ENCODE data around the gene ENO1.
A peak's percentile ranks its signal among the peaks of the same experiment; 100 is the strongest.
"Not testable (repeated sequence)": the region's sequence is repeated elsewhere in the genome, so short reads cannot be mapped to it uniquely, and the experiment has no call there.

Gene ENO1

DNA sequence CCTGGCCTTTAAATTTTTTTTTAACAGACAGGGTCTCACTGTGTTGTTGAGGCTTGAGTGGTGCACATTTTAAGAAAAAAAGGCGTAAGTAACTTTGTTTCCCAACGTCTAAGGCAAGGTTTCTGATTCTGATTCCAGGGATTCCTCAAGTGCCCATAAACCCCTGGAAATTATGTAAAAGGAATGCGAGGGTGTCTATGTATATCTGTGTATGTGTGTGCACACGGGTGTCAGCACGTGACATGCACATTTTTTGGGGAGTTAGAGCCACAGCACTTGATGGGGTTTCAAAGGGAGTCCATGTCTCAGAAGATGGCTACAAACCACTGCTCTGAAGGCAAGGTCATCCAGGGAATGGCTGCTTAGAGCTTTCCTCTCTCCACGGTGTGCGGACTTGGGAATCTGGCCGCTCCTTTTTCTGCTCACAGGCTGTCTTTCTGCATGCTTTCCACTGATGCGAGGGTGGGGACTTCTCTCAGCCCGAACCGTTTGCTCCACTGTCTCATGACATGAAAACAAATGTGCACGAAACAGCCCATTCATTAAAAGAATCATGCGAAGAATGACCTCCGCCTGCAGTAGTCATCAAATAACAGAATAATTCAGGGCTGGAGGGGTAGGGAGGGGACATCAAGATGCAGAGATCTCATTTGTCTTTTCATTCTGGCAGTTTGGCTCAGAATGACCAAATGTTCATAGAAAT, 42.4 kb downstream of the ENO1 start:
- Histone ChIP-seq H3K9me3 (no peaks in the 10 kb centered on the region), H3K36me3 (replicated peaks) (no peaks in the 10 kb centered on the region), H3K4me3 (no peak overlapping the region), H3K4me1 (no peaks in the 10 kb centered on the region), H3K27me3 (ENCODE audit: low read depth) (no peaks in the 10 kb centered on the region)
- in situ Hi-C loops (cut with MboI; ENCODE audit: low sequenced_read_pairs) = no loop called here
- DNase-seq (ENCODE audit: low spot score in 2 of 2) = no peak

DNA sequence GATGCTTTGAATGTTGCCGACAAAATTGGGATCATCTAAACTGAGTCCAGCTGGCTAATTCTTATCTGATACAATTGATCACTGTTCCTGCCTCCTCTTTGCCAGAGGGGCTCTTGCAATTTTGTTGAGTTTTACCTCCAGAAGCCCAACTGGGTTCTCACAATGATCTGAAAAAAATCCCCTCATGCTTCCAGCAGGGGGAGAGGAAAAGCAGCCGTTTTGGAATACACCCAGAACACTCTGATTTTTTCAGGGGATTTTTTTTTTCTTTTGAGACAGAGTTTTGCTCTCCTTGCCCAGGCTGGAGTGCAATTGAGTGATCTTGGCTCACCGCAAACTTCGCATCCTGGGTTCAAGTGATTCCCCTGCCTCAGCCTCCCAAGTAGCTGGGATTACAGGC, 47.1 kb downstream of the ENO1 start:
- no peak for DNase-seq (ENCODE audit: low spot score in 2 of 2)
- Histone ChIP-seq H3K27me3 (ENCODE audit: low read depth) (no peaks in the 10 kb centered on the region), H3K36me3 (replicated peaks) (no peaks in the 10 kb centered on the region), H3K4me3 (no peak overlapping the region), H3K9me3 (no peaks in the 10 kb centered on the region), H3K4me1 (no peaks in the 10 kb centered on the region)
- in situ Hi-C loops (cut with MboI; ENCODE audit: low sequenced_read_pairs) = no loop called here

DNA sequence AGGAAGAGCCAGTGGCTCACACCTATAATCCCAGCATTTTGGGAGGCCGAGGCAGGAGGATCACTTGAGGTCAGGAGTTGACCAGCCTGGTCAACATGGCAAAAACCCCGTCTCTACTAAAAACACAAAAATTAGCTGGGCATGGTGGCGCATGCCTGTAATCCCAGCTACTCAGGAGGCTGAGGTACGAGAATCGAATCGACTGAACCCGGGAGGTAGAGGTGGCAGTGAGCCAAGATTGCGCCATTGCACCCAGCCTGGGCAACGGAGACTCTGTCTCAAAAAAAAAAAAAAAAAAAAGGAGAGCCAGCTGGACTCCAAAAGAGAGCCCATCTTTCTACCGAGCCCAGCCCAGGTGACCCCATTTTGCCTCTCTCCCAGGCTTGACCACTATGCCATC, 47.8 kb downstream of the ENO1 start:
- H3K27me3 ChIP-seq (ENCODE audit: low read depth); in situ Hi-C loops (cut with MboI; ENCODE audit: low sequenced_read_pairs); H3K36me3 ChIP-seq (replicated peaks); H3K4me3 ChIP-seq; DNase-seq (ENCODE audit: low spot score in 2 of 2); H3K9me3 ChIP-seq; H3K4me1 ChIP-seq: not testable (repeated sequence)

DNA sequence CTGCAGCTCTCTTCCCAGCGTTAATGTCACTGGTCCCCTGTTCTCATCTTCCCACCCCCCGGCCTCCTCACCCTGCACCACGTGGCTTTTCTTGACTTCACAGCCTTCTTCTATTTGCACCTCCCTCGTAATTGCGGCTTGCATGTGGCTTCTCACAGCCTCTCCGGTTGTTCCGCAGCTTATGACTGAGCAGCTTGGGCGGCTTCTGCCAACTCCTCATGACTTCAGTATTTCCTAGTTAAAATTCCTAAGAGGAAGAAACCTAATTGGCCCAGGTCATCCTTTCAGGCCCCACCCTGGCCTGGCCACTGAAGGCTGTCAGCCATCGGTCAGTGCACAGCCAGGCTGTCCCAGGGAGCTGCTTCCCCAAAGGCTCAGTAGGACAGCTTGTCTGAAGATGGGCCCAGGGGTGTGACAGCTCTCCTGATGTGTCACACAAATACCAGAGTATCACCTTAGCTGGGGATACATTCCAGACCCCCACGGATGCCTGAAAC, 52.5 kb downstream of the ENO1 start:
- in situ Hi-C loops (cut with MboI; ENCODE audit: low sequenced_read_pairs) = no loop called here
- Histone ChIP-seq H3K4me3 (no peak overlapping the region), H3K36me3 (replicated peaks) (no peaks in the 10 kb centered on the region), H3K4me1 (peaks cover 11% of the 10 kb centered on the region), H3K27me3 (ENCODE audit: low read depth) (no peaks in the 10 kb centered on the region), H3K9me3 (no peaks in the 10 kb centered on the region)
- no peak for DNase-seq (ENCODE audit: low spot score in 2 of 2)

DNA sequence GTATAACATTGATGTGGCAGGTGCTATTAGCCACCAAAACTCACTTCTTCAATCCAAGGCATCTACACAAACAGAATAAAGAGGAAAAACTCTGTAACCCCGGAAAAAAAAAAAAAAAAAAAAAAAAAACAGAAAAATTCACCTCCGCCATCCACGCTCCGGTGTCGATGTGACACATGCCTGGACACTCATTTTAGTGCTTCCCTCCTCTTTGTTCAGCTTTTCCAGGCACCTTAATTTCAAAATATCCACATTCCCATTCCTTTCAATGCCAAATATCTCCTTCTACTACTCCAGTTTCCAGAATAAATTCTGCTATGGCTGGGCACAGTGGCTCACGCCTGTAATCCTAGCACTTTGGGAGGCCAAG, 55.2 kb downstream of the ENO1 start:
- H3K9me3 ChIP-seq = no peaks in the 10 kb centered on the region
- no peak for DNase-seq (ENCODE audit: low spot score in 2 of 2)
- no peaks in the 10 kb centered on the region for H3K36me3 ChIP-seq (replicated peaks)
- H3K4me1 ChIP-seq = peaks cover 15% of the 10 kb centered on the region
- no peaks in the 10 kb centered on the region for H3K27me3 ChIP-seq (ENCODE audit: low read depth)
- in situ Hi-C loops (cut with MboI; ENCODE audit: low sequenced_read_pairs) = no loop called here
- H3K4me3 ChIP-seq = no peak overlapping the region

DNA sequence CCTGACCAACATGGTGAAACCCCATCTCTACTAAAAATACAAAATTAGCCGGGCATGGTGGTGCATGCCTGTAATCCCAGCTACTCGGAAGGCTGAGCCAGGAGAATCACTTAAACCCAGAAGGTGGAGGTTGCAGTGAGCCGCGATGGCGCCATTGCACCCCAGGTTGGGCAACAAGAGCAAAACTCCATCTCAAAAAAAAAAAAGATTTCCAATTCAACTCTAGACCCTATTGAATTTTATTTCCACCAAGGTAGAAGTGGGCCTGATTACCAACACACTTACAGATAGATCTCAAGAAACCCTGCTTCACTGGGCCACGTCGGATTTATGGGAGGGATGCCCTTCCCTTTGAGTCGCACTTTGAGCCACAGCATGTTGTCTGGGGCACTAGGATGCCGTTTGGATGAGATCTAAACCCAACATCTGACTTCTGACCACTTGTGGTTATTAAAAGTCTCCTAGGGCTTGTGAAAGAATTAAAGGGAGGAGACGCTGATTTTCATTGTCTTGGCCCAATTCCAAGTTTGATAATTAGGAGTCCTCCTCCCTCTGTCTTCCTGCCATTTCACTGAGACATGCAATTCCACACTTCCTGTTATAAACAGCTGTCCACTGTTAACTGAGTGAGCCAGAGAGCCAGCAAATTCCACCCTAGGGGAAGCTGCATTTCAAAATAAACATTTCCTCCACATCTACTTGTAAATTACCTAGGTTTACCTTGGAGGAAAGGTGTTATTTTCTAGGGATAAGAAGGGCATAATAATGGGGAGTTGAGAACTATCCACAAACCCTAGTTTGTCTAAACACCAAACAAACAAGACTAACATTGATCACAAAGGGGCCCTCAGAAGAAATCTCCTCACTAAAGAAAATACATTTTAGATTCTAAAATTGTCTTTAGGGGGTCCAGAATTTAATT, 55.9 kb downstream of the ENO1 start:
- Histone ChIP-seq H3K27me3 (ENCODE audit: low read depth) (no peaks in the 10 kb centered on the region), H3K9me3 (no peaks in the 10 kb centered on the region), H3K36me3 (replicated peaks) (no peaks in the 10 kb centered on the region), H3K4me3 (no peak overlapping the region), H3K4me1 (peaks cover 17% of the 10 kb centered on the region)
- in situ Hi-C loops (cut with MboI; ENCODE audit: low sequenced_read_pairs) = no loop called here
- DNase-seq (ENCODE audit: low spot score in 2 of 2) = no peak

DNA sequence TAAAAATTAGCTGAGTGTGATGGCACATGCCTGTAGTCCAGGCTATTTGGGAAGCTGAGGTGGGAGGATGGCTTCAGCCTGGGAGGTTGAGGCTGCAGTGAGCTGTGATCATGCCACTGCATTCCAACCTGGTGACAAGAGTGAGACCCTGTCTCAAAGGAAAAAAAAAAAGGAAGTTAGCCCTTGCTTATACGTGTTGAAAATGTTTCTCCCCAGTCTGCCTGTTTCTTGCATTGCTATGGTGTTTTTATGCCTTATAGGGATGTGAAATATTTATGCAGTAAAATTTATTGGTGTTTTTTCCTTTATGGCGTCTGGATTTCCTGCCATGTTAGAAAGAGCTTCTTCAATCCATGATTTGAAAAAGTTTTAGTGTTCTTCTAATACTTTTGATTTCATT, 57.4 kb downstream of the ENO1 start:
- in situ Hi-C loops (cut with MboI; ENCODE audit: low sequenced_read_pairs) = no loop called here
- H3K9me3 ChIP-seq = no peaks in the 10 kb centered on the region
- DNase-seq (ENCODE audit: low spot score in 2 of 2) = no peak
- peaks cover 17% of the 10 kb centered on the region for H3K4me1 ChIP-seq
- no peaks in the 10 kb centered on the region for H3K27me3 ChIP-seq (ENCODE audit: low read depth)
- H3K36me3 ChIP-seq (replicated peaks) = no peaks in the 10 kb centered on the region
- H3K4me3 ChIP-seq = no peak overlapping the region

DNA sequence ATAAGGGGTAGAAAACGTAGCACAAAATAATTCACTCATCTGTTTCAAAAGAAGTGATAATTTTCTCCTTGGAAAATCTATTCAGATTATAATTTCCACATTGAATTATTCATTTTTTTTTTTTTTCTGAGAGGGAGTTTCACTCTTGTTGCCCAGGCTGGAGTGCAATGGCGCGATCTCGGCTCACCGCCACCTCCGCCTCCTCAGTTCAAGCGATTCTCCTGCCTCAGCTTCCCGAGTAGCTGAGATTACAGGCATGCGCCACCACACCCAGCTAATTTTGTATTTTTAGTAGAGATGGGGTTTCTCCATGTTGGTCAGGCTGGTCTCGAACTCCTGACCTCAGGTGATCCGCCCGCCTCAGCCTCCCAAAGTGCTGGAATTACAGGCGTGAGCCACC, 59.7 kb downstream of the ENO1 start:
- peaks cover 34% of the 10 kb centered on the region for H3K4me1 ChIP-seq
- H3K36me3 ChIP-seq (replicated peaks); in situ Hi-C loops (cut with MboI; ENCODE audit: low sequenced_read_pairs); H3K27me3 ChIP-seq (ENCODE audit: low read depth); H3K4me3 ChIP-seq; H3K9me3 ChIP-seq; DNase-seq (ENCODE audit: low spot score in 2 of 2): not testable (repeated sequence)

DNA sequence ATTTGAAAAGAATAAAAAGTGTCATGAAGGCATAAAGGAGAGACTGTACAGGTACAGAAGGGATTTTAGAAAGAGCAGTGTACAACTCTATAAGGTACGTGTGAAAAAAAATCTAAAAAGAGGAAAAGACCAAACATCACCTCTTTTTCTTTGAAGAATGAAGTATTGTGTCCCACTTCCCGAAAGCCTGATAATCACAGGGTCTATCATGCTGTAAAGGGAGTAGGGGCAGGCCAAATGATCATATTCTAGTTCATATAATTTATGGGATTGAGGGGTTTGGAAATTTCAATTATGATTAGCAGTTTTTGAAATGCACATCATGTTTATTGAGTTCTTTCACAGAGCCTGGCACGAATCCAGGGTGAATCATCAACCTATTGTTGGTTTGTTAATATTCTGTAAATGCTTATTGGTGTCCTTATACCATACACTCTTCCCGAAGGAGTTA, 60.1 kb downstream of the ENO1 start:
- peaks cover 34% of the 10 kb centered on the region for H3K4me1 ChIP-seq
- no peaks in the 10 kb centered on the region for H3K27me3 ChIP-seq (ENCODE audit: low read depth)
- in situ Hi-C loops (cut with MboI; ENCODE audit: low sequenced_read_pairs) = no loop called here
- H3K9me3 ChIP-seq = no peaks in the 10 kb centered on the region
- peak in 1 of 2 experiments; percentile 72 for DNase-seq (ENCODE audit: low spot score in 2 of 2)
- H3K36me3 ChIP-seq (replicated peaks) = no peaks in the 10 kb centered on the region
- H3K4me3 ChIP-seq = peak overlapping the region; percentile 56

DNA sequence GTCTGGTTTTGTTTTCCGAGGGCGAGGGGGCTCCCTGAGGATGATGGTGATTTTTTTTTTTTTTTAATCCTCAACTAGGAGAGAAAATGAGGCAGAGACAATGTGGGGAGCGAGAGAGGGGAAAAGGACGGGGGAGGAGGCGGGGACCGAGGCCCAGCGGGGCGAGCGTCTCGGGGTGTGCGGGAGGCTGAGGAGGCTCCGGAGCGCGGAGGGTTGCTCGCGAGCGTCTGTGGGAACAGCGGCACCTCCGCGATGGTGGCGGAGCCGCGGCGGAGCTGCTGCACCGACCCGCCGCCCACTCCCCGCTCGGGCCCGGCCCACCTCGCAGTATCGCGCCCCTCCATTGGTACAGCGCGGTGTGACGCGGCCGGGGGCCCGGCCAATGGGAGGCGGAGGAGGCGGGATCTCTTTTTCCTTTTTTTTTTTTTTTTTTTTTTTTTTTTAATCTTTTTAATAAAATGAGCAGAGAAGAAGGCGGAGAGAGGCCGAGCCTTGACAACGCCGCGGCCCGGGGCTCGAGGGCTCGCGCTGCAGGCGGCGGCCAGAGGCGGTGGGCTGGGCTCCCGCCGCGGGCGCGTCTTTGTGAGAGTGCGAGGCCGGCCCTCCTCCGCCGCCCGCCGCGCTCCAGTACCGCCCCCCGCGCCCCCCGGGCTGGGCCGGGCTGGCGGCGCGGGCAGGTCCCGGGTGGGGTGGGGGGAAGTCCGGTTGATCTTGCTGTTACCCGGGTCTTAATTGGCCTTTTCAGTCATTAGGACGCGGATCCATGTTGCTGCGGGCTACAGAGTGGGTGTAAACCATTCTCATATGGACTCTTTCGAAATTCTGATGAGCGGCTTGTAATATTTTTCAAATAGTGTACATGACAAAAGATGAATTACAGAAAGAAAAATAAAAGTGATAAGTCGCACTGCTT, 60.8 kb downstream of the ENO1 start, which contains the start of gene RERE:
Gene RERE (minus strand): TSS at position 229 of the 913 bp plus-strand sequence.
- H3K4me3 ChIP-seq = peak within 1 kb of the TSS; percentile 56
- DNase-seq (ENCODE audit: low spot score in 2 of 2) = peak; percentile 90 to 95
- H3K27me3 ChIP-seq (ENCODE audit: low read depth) = no peaks in the 10 kb centered on the region
- in situ Hi-C loops (cut with MboI; ENCODE audit: low sequenced_read_pairs) = no loop called here
- no peaks in the 10 kb centered on the region for H3K9me3 ChIP-seq
- H3K4me1 ChIP-seq = peaks cover 30% of the 10 kb centered on the region
- no peaks in the 10 kb centered on the region for H3K36me3 ChIP-seq (replicated peaks)

DNA sequence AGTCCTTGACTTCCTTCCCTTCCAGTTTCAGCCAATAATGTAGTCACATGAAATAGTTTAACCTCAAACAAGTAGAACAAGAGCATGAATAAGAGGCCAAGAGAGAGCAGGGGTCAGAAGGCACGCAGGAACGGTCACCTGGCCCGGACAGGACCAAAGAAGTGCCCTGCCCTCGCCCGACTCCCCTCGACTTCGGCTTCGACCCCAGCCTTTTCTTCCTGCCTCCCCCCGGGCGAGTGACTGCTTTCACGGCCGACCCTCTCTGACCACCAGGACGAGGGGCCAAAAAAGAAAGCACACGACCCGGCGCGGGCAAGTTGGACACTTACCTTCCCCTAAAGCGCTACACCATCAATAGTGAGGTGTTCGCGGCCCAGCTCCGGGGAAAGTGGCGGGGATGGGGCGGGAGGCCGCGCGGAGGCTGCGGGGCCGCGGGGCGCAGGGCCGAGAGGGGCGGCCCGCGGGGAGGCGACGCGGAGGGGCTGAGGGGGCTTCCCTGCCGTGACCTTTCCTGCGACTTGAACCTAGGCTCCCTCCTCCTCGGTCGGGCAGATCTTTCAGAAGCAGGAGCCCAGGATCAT, 61.6 kb downstream of the ENO1 start:
- no peaks in the 10 kb centered on the region for H3K9me3 ChIP-seq
- in situ Hi-C loops (cut with MboI; ENCODE audit: low sequenced_read_pairs) = no loop called here
- no peaks in the 10 kb centered on the region for H3K27me3 ChIP-seq (ENCODE audit: low read depth)
- peak overlapping the region; percentile 56 for H3K4me3 ChIP-seq
- DNase-seq (ENCODE audit: low spot score in 2 of 2) = peak in 1 of 2 experiments; percentile 21
- no peaks in the 10 kb centered on the region for H3K36me3 ChIP-seq (replicated peaks)
- H3K4me1 ChIP-seq = peaks cover 23% of the 10 kb centered on the region

DNA sequence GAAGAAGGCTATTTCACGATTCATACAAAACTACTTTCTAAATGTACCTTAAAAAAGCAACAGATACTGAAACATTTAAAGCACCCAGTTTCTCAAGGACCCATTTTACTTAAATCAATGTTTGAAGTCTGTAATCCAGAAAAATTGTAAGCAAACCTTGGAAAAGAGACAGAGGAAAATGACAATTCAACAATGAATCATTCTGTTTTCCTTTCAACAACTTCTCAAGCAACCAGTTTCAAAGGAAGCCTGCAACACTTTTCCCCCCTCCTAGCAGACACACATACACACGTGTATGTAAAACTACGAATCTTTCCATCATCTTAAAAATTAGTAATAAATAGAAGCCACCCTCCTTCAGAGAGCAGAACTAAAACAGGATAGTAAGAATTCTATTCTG, 62.2 kb downstream of the ENO1 start:
- no peaks in the 10 kb centered on the region for H3K9me3 ChIP-seq
- no peak for DNase-seq (ENCODE audit: low spot score in 2 of 2)
- no peaks in the 10 kb centered on the region for H3K27me3 ChIP-seq (ENCODE audit: low read depth)
- no peaks in the 10 kb centered on the region for H3K36me3 ChIP-seq (replicated peaks)
- H3K4me1 ChIP-seq = peaks cover 23% of the 10 kb centered on the region
- in situ Hi-C loops (cut with MboI; ENCODE audit: low sequenced_read_pairs) = no loop called here
- peak overlapping the region; percentile 56 for H3K4me3 ChIP-seq

DNA sequence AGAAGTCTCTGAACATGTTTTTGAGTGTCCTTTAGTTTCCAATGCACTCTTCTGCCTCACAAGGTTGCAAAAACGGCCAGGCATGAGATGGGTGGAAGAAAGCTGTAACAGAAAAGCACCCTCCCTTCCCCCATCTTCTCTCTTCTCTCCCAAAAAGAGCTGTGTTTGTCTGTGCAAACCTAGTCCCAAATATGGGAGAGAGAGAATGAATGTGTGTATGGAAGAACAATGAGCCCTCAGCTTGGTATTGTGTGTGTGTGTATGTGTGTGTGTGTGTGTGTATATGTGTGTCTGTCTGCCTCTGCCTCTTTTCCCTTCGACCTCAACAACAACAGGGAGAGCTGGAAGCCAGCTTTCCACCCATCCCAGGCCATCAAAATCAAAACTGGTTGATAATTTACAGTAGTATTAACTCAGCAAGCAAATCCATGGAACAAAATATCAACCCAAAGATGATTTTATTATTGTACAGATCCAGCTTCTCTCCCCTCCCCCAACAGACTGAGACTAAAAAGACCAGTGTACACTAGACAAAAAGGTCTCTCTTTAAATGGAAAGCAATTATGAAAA, 62.8 kb downstream of the ENO1 start:
- peaks cover 23% of the 10 kb centered on the region for H3K4me1 ChIP-seq
- DNase-seq (ENCODE audit: low spot score in 2 of 2) = peak; percentile 52 to 69
- H3K36me3 ChIP-seq (replicated peaks) = no peaks in the 10 kb centered on the region
- no peaks in the 10 kb centered on the region for H3K27me3 ChIP-seq (ENCODE audit: low read depth)
- H3K9me3 ChIP-seq = no peaks in the 10 kb centered on the region
- in situ Hi-C loops (cut with MboI; ENCODE audit: low sequenced_read_pairs) = no loop called here
- peak overlapping the region; percentile 56 for H3K4me3 ChIP-seq
